Measurements from ENCODE around the gene ECT2L. TPM values are rescaled to one million over a fixed set of nuclear protein-coding genes. Genes with fewer than 3 reads are reported as not detected.
A peak's percentile ranks its signal among the peaks of the same experiment; 100 is the strongest.

The ECT2L gene
- total and polyA plus RNA-seq, 2 donors (not counting 1 experiment from before 2014, with no cell fraction given): 0.17 TPM; not detected in 1

DNA sequence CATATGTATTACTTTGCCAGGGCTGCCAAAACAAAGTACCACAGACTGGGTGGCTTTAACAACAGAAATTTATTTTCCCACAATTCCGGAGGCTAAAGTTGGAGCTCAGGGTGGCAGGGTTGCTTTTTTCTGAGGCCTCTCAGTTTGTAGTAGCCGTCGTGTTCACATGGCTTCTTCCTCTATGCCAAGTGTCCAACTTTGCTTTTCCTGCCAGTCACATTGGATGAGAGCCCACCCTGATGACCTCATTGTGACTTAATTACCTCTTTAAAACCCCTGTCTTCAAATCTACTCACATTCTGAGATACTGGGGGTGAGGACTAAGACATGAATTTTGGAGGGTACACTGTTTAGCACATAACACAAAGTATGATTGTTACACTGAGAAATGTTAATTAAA, 9.9 kb upstream of the ECT2L start:
- no peaks in the 10 kb centered on the region for H3K27me3 ChIP-seq (ENCODE audit: control insufficient read depth, insufficient read depth, low read length)
- H3K4me3 ChIP-seq (replicated peaks in 1 of 4; ENCODE audit: control extremely low read depth in 1 of 4, insufficient read depth in 1 of 4, low read depth in 3 of 4, low read length in 4 of 4): no peak overlapping the region
- TF ChIP-seq, protein P1, sequence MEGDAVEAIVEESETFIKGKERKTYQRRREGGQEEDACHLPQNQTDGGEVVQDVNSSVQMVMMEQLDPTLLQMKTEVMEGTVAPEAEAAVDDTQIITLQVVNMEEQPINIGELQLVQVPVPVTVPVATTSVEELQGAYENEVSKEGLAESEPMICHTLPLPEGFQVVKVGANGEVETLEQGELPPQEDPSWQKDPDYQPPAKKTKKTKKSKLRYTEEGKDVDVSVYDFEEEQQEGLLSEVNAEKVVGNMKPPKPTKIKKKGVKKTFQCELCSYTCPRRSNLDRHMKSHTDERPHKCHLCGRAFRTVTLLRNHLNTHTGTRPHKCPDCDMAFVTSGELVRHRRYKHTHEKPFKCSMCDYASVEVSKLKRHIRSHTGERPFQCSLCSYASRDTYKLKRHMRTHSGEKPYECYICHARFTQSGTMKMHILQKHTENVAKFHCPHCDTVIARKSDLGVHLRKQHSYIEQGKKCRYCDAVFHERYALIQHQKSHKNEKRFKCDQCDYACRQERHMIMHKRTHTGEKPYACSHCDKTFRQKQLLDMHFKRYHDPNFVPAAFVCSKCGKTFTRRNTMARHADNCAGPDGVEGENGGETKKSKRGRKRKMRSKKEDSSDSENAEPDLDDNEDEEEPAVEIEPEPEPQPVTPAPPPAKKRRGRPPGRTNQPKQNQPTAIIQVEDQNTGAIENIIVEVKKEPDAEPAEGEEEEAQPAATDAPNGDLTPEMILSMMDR (conservative IDR thresholded peaks at IDR 0.05 in 1 of 2, IDR thresholded peaks at IDR 0.05 in 1 of 2; ENCODE audit: low read depth in 1 of 2, low read length in 2 of 2): no peak
- no peak for TF ChIP-seq EZH2 (IDR thresholded peaks at IDR 0.05; ENCODE audit: low read length, missing control alignments)
- no peaks in the 10 kb centered on the region for H4K20me1 ChIP-seq (ENCODE audit: control insufficient read depth, extremely low read depth, insufficient read depth, low read length)
- no peak overlapping the region for H2AFZ ChIP-seq (ENCODE audit: low read length)
- H3K9ac ChIP-seq (ENCODE audit: insufficient read depth, low read length): no peak overlapping the region
- H3K27ac ChIP-seq (ENCODE audit: insufficient read depth, low read length): no peak overlapping the region
- H3K4me1 ChIP-seq (ENCODE audit: control insufficient read depth, extremely low read depth, insufficient read depth, low read length): no peaks in the 10 kb centered on the region
- DNase-seq (ENCODE audit: low read depth in 2 of 2): peak in 1 of 2 donors; percentile 25
- no peaks in the 10 kb centered on the region for H3K36me3 ChIP-seq (ENCODE audit: control insufficient read depth, insufficient read depth, low read length)
- no peaks in the 10 kb centered on the region for H3K9me3 ChIP-seq (ENCODE audit: control insufficient read depth, insufficient read depth, low read depth, low read length)
- no peak overlapping the region for H3K4me2 ChIP-seq (ENCODE audit: extremely low read depth, insufficient read depth, low read length)
- no peaks in the 10 kb centered on the region for H3K79me2 ChIP-seq (ENCODE audit: control insufficient read depth, insufficient read depth, low read length)

DNA sequence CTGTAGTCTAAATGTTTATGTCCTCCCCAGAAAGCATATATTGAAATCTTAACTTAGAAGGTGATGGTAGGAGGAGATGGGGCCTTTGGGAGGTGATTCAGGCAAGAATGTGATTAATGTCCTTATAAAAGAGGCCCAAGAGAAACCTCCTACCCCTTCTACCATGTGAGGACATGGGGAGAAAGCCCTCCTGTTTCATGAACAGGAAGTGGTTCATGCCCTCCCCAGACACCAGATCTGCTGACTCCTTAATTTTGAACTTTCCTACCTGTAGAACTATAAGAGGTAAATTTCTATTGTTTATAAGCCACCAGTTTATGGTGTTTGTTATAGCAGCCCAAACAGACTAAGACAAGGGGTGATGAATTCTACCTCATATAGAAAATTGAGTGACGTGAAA, 8.7 kb upstream of the ECT2L start:
- Histone ChIP-seq H3K27ac (ENCODE audit: insufficient read depth, low read length) (no peak overlapping the region), H3K9me3 (ENCODE audit: control insufficient read depth, insufficient read depth, low read depth, low read length) (no peaks in the 10 kb centered on the region), H3K79me2 (ENCODE audit: control insufficient read depth, insufficient read depth, low read length) (no peaks in the 10 kb centered on the region), H3K36me3 (ENCODE audit: control insufficient read depth, insufficient read depth, low read length) (no peaks in the 10 kb centered on the region), H3K4me1 (ENCODE audit: control insufficient read depth, extremely low read depth, insufficient read depth, low read length) (no peaks in the 10 kb centered on the region), H3K9ac (ENCODE audit: insufficient read depth, low read length) (no peak overlapping the region), H3K27me3 (ENCODE audit: control insufficient read depth, insufficient read depth, low read length) (no peaks in the 10 kb centered on the region), H4K20me1 (ENCODE audit: control insufficient read depth, extremely low read depth, insufficient read depth, low read length) (no peaks in the 10 kb centered on the region), H2AFZ (ENCODE audit: low read length) (no peak overlapping the region), H3K4me3 (replicated peaks in 1 of 4; ENCODE audit: control extremely low read depth in 1 of 4, insufficient read depth in 1 of 4, low read depth in 3 of 4, low read length in 4 of 4) (no peak overlapping the region), H3K4me2 (ENCODE audit: extremely low read depth, insufficient read depth, low read length) (no peak overlapping the region)
- no peak for DNase-seq (ENCODE audit: low read depth in 2 of 2)
- TF ChIP-seq, protein P1 (conservative IDR thresholded peaks at IDR 0.05 in 1 of 2, IDR thresholded peaks at IDR 0.05 in 1 of 2; ENCODE audit: low read depth in 1 of 2, low read length in 2 of 2): no peak
- TF ChIP-seq EZH2 (IDR thresholded peaks at IDR 0.05; ENCODE audit: low read length, missing control alignments): no peak

GRCh38 chr6:138796771-138797170, 884 bp downstream of the ECT2L start:
- H3K27ac ChIP-seq (ENCODE audit: insufficient read depth, low read length): no peak overlapping the region

More at GRCh38 chr6:138796771-138797170, 884 bp downstream of the ECT2L start:
- Histone ChIP-seq H3K9ac (ENCODE audit: insufficient read depth, low read length) (no peak overlapping the region), H3K9me3 (ENCODE audit: control insufficient read depth, insufficient read depth, low read depth, low read length) (no peaks in the 10 kb centered on the region), H3K79me2 (ENCODE audit: control insufficient read depth, insufficient read depth, low read length) (no peaks in the 10 kb centered on the region), H3K4me3 (replicated peaks in 1 of 4; ENCODE audit: control extremely low read depth in 1 of 4, insufficient read depth in 1 of 4, low read depth in 3 of 4, low read length in 4 of 4) (peak overlapping the region in 1 of 4 experiments; percentile 49), H3K4me2 (ENCODE audit: extremely low read depth, insufficient read depth, low read length) (no peak overlapping the region), H3K27me3 (ENCODE audit: control insufficient read depth, insufficient read depth, low read length) (no peaks in the 10 kb centered on the region), H3K4me1 (ENCODE audit: control insufficient read depth, extremely low read depth, insufficient read depth, low read length) (no peaks in the 10 kb centered on the region), H4K20me1 (ENCODE audit: control insufficient read depth, extremely low read depth, insufficient read depth, low read length) (no peaks in the 10 kb centered on the region), H3K36me3 (ENCODE audit: control insufficient read depth, insufficient read depth, low read length) (no peaks in the 10 kb centered on the region), H2AFZ (ENCODE audit: low read length) (no peak overlapping the region)
- TF ChIP-seq EZH2 (IDR thresholded peaks at IDR 0.05; ENCODE audit: low read length, missing control alignments): no peak
- TF ChIP-seq, protein P1 (conservative IDR thresholded peaks at IDR 0.05 in 1 of 2, IDR thresholded peaks at IDR 0.05 in 1 of 2; ENCODE audit: low read depth in 1 of 2, low read length in 2 of 2): no peak
- peak in 1 of 2 donors; percentile 20 for DNase-seq (ENCODE audit: low read depth in 2 of 2)
